Loucy (cell line): Measurements from ENCODE around the gene FNDC1.

Experiments used
- EZH2phosphoT487 ChIP-seq: fragments of 200-600 bp; IDR thresholded peaks from 2 replicates; pipeline ENCODE4 v1.6.1; 2018; ENCODE audit warnings: antibody characterized with exemption, mild to moderate bottlenecking, moderate library complexity, borderline replicate concordance
- TF ChIP-seq, protein P1 (sequence below): fragments of 200-600 bp; sonication (generic); conservative IDR thresholded peaks from 2 replicates; pipeline ENCODE4 v1.5.1; 2014; ENCODE audit warnings: mild to moderate bottlenecking, antibody characterized with exemption, low read length

DNA sequence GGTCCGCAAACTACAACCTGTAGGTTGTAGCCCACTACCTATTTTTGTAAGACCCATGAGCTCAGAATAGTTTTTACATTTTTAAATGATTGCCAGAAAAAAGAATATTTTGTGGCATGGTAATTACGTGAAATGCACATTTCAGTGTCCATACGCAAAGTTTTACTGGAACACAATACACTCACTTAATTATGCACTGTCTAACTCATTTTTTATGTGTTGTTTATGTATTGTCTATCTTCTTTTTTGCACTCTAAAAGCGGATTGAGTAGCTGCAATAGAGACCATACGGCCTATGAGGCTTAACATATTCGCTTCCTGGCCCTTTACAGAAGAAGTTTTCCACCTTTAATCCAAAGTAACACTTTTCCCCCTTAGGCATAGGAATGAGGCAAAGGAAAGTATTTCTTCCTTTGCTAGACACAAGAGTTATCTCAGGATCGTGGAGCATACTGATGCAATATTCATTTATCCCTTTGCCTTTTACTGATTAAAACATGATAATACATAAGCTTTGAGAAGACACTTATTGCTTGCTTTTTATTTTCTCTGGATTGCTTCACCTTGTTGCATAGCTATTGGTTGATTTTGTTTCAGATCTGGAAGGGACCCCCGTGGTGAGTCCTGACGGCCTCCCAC, 69.8 kb downstream of the FNDC1 start:
- TF ChIP-seq, protein P1, sequence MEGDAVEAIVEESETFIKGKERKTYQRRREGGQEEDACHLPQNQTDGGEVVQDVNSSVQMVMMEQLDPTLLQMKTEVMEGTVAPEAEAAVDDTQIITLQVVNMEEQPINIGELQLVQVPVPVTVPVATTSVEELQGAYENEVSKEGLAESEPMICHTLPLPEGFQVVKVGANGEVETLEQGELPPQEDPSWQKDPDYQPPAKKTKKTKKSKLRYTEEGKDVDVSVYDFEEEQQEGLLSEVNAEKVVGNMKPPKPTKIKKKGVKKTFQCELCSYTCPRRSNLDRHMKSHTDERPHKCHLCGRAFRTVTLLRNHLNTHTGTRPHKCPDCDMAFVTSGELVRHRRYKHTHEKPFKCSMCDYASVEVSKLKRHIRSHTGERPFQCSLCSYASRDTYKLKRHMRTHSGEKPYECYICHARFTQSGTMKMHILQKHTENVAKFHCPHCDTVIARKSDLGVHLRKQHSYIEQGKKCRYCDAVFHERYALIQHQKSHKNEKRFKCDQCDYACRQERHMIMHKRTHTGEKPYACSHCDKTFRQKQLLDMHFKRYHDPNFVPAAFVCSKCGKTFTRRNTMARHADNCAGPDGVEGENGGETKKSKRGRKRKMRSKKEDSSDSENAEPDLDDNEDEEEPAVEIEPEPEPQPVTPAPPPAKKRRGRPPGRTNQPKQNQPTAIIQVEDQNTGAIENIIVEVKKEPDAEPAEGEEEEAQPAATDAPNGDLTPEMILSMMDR = no peak
- TF ChIP-seq EZH2phosphoT487 = no peak
